ENCODE data around the gene TMEM200A.
"Not testable (repeated sequence)": the region's sequence is repeated elsewhere in the genome, so short reads cannot be mapped to it uniquely, and the experiment has no call there.

GRCh38 chr6:130346324-130346723, 19.5 kb upstream of the TMEM200A start:
- TF ChIP-seq CTCF, POLR2A (IDR thresholded peaks at IDR 0.05): not testable (repeated sequence)
